ENCODE data around the gene ARL14.

- no peak for TF ChIP-seq EP300 (IDR thresholded peaks at IDR 0.05)
- TF ChIP-seq CTCF (IDR thresholded peaks at IDR 0.05): no peak
Measured at GRCh38 chr3:160701490-160701889, 24.5 kb downstream of the ARL14 start.
